VCaP (cell line): ENCODE measurements around the gene SLC24A1.

Experiments
- H3K27ac ChIP-seq: fragments of 450-650 bp; 2 replicates; pipeline ENCODE4 v1.5.1; 2017
- CTCF ChIP-seq: fragments of 450-650 bp; conservative IDR thresholded peaks from 2 replicates; pipeline ENCODE4 v1.5.1; 2017; ENCODE audit warnings: mild to moderate bottlenecking, moderate library complexity

Gene SLC24A1

GRCh38 chr15:65620833-65621232, 905 bp upstream of the SLC24A1 start:
- no peak for TF ChIP-seq CTCF
- H3K27ac ChIP-seq, result no peak overlapping the region

- TF ChIP-seq CTCF, result no peak
- H3K27ac ChIP-seq, result no peak overlapping the region
Measured at GRCh38 chr15:65623103-65623502, 1.4 kb downstream of the SLC24A1 start.

- H3K27ac ChIP-seq, result no peak overlapping the region
Measured at GRCh38 chr15:65626856-65627255, 5.1 kb downstream of the SLC24A1 start.

GRCh38 chr15:65629548-65629947, 7.8 kb downstream of the SLC24A1 start:
- no peak for TF ChIP-seq CTCF
- H3K27ac ChIP-seq, result peak overlapping the region; percentile 73

More at GRCh38 chr15:65626856-65627255, 5.1 kb downstream of the SLC24A1 start:
- no peak for TF ChIP-seq CTCF

- no peak for TF ChIP-seq CTCF
- peak overlapping the region; percentile 73 for H3K27ac ChIP-seq
Measured at GRCh38 chr15:65630760-65631159, 9.0 kb downstream of the SLC24A1 start.

GRCh38 chr15:65631503-65631902, 9.8 kb downstream of the SLC24A1 start:
- H3K27ac ChIP-seq, result no peak overlapping the region
- TF ChIP-seq CTCF, result no peak

GRCh38 chr15:65632780-65633375, 11.1 kb downstream of the SLC24A1 start:
- no peak for TF ChIP-seq CTCF
- no peak overlapping the region for H3K27ac ChIP-seq
